Coronary artery (tissue), 2 donors: ENCODE results near the gene TMEM121.

Experiments used
- DNase-seq: peaks from one replicate; pipeline ENCODE4 v3.0.0-alpha.2; 2017; ENCODE audit warnings: low spot score
- H3K27ac ChIP-seq, 2 donors: fragments of 200-600 bp; sonication (generic); one replicate each; pipeline ENCODE4 v1.5.1; 2016 to 2019
- H3K4me3 ChIP-seq: fragments of 200-600 bp; sonication (generic); 2 replicates; pipeline ENCODE4 v1.5.1; 2016; ENCODE audit warnings: mild to moderate bottlenecking, moderate library complexity
- CTCF ChIP-seq: fragments of 200-600 bp; sonication (generic); IDR thresholded peaks from one replicate; pipeline ENCODE4 v1.5.1; 2019; ENCODE audit warnings: antibody characterized with exemption

TMEM121 gene

GRCh38 chr14:105505101-105505500 lies 21.3 kb upstream of the TMEM121 start:
- DNase-seq = peak; percentile 63
- H3K27ac ChIP-seq = no peak overlapping the region
- no peak overlapping the region for H3K4me3 ChIP-seq
- TF ChIP-seq CTCF = no peak

- H3K4me3 ChIP-seq = no peak overlapping the region
- TF ChIP-seq CTCF = no peak
- DNase-seq = peak; percentile 62
- H3K27ac ChIP-seq = no peak overlapping the region
These were observed 19.1 kb upstream of the TMEM121 start for GRCh38 chr14:105507247-105507646.

- no peak for TF ChIP-seq CTCF
- H3K27ac ChIP-seq = no peak overlapping the region
- DNase-seq = peak; percentile 71
- no peak overlapping the region for H3K4me3 ChIP-seq
These were observed 18.3 kb upstream of the TMEM121 start for GRCh38 chr14:105508069-105508468.

GRCh38 chr14:105508601-105509000 lies 17.8 kb upstream of the TMEM121 start:
- no peak for TF ChIP-seq CTCF
- DNase-seq = peak; percentile 38
- Histone ChIP-seq H3K27ac (no peak overlapping the region), H3K4me3 (no peak overlapping the region)

GRCh38 chr14:105517096-105517495 lies 9.3 kb upstream of the TMEM121 start:
- no peak for TF ChIP-seq CTCF
- DNase-seq = no peak

GRCh38 chr14:105519946-105520698 lies 6.3 kb upstream of the TMEM121 start:
- no peak for TF ChIP-seq CTCF
- peak; percentile 33 for DNase-seq
- H3K4me3 ChIP-seq = no peak overlapping the region

More at GRCh38 chr14:105517096-105517495, 9.3 kb upstream of the TMEM121 start:
- Histone ChIP-seq H3K27ac (no peak overlapping the region), H3K4me3 (no peak overlapping the region)

GRCh38 chr14:105525326-105525725 lies 1.1 kb upstream of the TMEM121 start:
- Histone ChIP-seq H3K27ac (no peak overlapping the region), H3K4me3 (no peak overlapping the region)
- no peak for DNase-seq
- TF ChIP-seq CTCF = no peak

More at GRCh38 chr14:105519946-105520698, 6.3 kb upstream of the TMEM121 start:
- H3K27ac ChIP-seq = no peak overlapping the region
